ENCODE data around the gene FAM234B.

The FAM234B gene

GRCh38 chr12:13044002-13044905, at the start of gene FAM234B:
Gene FAM234B, plus strand, starts transcription at chr12:13044381. Its CDS starts 23 bp downstream, at chr12:13044404.
- DNase-seq = peak; percentile 75

- no peak for DNase-seq
These were observed 49.1 kb upstream of the FAM234B start for GRCh38 chr12:12995088-12995487.

GRCh38 chr12:12996209-12996608, 48.0 kb upstream of the FAM234B start:
- DNase-seq = no peak

- DNase-seq = no peak
These were observed 47.0 kb upstream of the FAM234B start for GRCh38 chr12:12997156-12997555.

GRCh38 chr12:12997734-12998133, 46.4 kb upstream of the FAM234B start:
- DNase-seq = no peak

- DNase-seq = no peak
These were observed 45.9 kb upstream of the FAM234B start for GRCh38 chr12:12998248-12998647.

- DNase-seq = peak; percentile 24
These were observed 44.8 kb upstream of the FAM234B start for GRCh38 chr12:12999271-12999958.

GRCh38 chr12:12999959-13000615, 44.1 kb upstream of the FAM234B start, which contains the start of gene HEBP1:
Gene HEBP1, minus strand, starts transcription at chr12:13000265. Its CDS starts 151 bp downstream, at chr12:13000114.
- peak; percentile 81 for DNase-seq

GRCh38 chr12:13000616-13000924, 43.6 kb upstream of the FAM234B start:
- DNase-seq = peak; percentile 24

GRCh38 chr12:13000925-13001774, 43.0 kb upstream of the FAM234B start:
- DNase-seq = peak; percentile 69

GRCh38 chr12:13001775-13002040, 42.5 kb upstream of the FAM234B start:
- DNase-seq = no peak

- no peak for DNase-seq
These were observed 41.7 kb upstream of the FAM234B start for GRCh38 chr12:13002301-13003097.

GRCh38 chr12:13004361-13004760, 39.8 kb upstream of the FAM234B start:
- DNase-seq = no peak

GRCh38 chr12:13004986-13005385, 39.2 kb upstream of the FAM234B start:
- DNase-seq = no peak

- no peak for DNase-seq
These were observed 38.5 kb upstream of the FAM234B start for GRCh38 chr12:13005649-13006048.

GRCh38 chr12:13007496-13008233, 36.5 kb upstream of the FAM234B start:
- no peak for DNase-seq

GRCh38 chr12:13008741-13009380, 35.3 kb upstream of the FAM234B start:
- DNase-seq = no peak

- DNase-seq = no peak
These were observed 33.1 kb upstream of the FAM234B start for GRCh38 chr12:13011098-13011497.

- no peak for DNase-seq
These were observed 21.3 kb upstream of the FAM234B start for GRCh38 chr12:13022851-13023271.

- no peak for DNase-seq
These were observed 20.2 kb upstream of the FAM234B start for GRCh38 chr12:13023811-13024530.

Data from 8988T (cell line).